LoVo (cell line): ENCODE data around the gene CDK5R2.

ENCODE experiments used
- DNase-seq: peaks from one replicate; pipeline ENCODE4 v3.0.0-alpha.2; 2016; ENCODE audit warnings: low spot score

The CDK5R2 gene

DNA sequence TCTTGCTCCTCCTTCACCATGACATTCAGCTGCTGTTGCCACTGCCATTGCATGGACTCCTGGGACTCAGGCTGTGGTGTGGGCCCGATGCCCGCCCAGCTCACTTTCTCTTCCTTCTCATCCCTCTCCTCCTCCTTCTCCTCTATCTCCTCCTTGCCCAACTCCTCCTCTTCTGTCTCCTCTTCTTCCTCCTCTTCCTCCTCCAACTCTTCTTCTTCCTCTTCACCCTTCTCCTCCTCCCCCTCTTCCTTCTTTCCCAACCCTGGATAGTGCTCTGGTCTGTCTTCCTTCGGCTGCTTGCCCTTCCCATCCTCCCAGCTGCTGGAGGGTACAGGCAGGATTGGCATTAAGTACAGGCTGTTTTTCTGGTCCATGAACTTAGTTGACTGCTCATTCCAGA lies 44.5 kb downstream of the CDK5R2 start:
- no peak for DNase-seq

DNA sequence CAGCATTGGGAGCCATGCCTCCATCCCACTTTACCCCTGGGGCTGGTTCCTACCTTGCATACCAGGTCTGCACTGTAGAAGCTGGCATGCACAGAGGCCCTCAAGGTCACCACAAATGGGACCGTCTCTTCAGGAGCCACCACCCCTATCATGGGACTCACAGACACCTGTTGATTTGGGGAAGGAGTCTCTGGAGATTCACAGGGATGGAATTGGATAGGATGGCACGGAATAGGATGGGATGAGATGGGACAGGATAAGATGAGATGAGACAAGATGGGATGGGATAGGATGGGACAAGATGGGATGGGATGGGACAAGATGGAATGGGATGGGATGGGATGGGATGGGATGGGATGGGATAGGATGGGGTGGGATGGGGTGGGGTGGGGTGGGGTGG lies 49.8 kb downstream of the CDK5R2 start:
- no peak for DNase-seq

DNA sequence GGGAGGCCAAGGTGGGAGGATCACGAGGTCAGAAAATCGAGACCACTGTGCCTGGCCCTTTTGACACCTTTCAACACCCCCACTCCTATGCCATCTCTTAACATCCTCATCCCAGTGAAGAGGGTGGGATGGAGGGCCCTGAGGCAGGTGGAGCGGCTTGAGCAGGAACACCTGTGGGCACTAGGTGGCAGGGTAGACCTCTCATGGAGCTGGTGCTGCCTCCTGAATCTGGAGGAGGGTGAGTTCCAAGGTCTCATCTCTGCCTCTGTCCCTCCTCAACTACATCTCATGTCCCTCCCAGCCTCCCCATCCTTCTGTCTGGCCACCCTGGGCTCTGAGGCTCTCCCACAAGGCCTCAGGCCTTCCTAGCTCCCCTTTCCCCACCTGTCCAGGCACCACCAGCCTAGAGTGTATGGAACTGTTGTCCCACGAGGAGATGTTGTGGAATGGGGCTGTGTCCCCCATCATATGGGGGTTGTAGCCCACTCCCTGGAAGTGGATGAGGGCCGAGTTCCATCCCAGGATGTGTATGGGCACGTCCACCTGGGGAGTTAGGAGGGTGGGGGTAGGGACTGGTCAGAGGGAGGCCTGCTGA lies 50.8 kb downstream of the CDK5R2 start:
- peak; percentile 41 for DNase-seq

DNA sequence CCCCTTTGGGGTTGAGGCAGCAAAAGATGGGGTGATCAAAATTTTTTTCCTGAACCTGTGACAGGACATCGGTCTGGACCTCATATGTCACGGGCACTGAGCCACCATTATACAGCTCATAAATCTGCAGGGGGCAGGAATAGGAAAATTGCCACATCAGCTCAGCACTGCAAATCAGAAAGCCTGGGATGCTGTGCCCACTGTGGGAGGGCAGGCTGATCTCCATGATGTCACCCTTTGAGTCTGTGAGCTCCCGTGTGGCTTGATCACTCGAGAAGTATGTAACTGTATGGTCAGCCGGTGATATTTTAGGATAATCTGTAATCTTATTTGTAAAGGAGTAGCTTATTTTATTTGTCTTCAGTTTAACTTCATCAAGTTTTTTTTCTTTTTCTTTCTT lies 51.4 kb downstream of the CDK5R2 start:
- DNase-seq, result no peak
